ENCODE results near the gene AKAP7.

DNA sequence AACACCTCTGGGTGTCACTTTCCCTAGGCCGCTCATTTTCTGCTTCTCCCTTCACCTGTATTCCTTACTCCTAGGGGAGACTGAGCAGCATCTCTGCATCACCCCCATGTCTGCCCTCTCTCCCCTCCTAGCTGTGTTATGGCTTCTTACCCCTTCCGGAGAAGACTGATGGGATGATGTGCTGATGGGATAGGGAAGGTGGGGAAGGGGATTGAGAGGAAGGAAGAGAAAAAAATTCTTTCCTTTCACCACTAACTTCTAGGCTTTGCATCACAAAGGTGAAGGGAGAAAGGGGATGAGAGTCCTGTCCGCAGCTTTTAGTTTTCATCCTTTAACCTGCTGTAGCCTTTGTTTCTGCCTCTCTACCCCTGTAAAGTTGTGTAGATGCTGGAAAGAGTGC lies 26.7 kb downstream of the AKAP7 start:
- TF ChIP-seq, protein P1, sequence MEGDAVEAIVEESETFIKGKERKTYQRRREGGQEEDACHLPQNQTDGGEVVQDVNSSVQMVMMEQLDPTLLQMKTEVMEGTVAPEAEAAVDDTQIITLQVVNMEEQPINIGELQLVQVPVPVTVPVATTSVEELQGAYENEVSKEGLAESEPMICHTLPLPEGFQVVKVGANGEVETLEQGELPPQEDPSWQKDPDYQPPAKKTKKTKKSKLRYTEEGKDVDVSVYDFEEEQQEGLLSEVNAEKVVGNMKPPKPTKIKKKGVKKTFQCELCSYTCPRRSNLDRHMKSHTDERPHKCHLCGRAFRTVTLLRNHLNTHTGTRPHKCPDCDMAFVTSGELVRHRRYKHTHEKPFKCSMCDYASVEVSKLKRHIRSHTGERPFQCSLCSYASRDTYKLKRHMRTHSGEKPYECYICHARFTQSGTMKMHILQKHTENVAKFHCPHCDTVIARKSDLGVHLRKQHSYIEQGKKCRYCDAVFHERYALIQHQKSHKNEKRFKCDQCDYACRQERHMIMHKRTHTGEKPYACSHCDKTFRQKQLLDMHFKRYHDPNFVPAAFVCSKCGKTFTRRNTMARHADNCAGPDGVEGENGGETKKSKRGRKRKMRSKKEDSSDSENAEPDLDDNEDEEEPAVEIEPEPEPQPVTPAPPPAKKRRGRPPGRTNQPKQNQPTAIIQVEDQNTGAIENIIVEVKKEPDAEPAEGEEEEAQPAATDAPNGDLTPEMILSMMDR (IDR thresholded peaks at IDR 0.05), result no peak
- TF ChIP-seq POLR2AphosphoS2 (conservative IDR thresholded peaks at IDR 0.05; ENCODE audit: low read length) (no peak), FOSL2 (IDR thresholded peaks at IDR 0.05) (no peak), FOSL2 (CRISPR knock-in tag; IDR thresholded peaks at IDR 0.05) (no peak), POLR2A (IDR thresholded peaks at IDR 0.05; ENCODE audit: low read length) (no peak), RAD21 (conservative IDR thresholded peaks at IDR 0.05 in 1 of 2, IDR thresholded peaks at IDR 0.05 in 1 of 2) (no peak), CEBPB (IDR thresholded peaks at IDR 0.05) (no peak), CBX2 (IDR thresholded peaks at IDR 0.05; ENCODE audit: borderline replicate concordance, low read depth) (no peak), HEYL (CRISPR knock-in tag; IDR thresholded peaks at IDR 0.05) (no peak), MAFK (IDR thresholded peaks at IDR 0.05; ENCODE audit: partially characterized antibody) (no peak), CBX8 (IDR thresholded peaks at IDR 0.05) (no peak), JUNB (IDR thresholded peaks at IDR 0.05) (no peak)
- TF ChIP-seq, protein P2, sequence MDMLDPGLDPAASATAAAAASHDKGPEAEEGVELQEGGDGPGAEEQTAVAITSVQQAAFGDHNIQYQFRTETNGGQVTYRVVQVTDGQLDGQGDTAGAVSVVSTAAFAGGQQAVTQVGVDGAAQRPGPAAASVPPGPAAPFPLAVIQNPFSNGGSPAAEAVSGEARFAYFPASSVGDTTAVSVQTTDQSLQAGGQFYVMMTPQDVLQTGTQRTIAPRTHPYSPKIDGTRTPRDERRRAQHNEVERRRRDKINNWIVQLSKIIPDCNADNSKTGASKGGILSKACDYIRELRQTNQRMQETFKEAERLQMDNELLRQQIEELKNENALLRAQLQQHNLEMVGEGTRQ (IDR thresholded peaks at IDR 0.05), result no peak
